ENCODE data around the gene PM20D1. TPM values are rescaled to one million over a fixed set of nuclear protein-coding genes. Genes with fewer than 3 reads are reported as not detected.
A peak's percentile ranks its signal among the peaks of the same experiment; 100 is the strongest.
"Not testable (repeated sequence)": the region's sequence is repeated elsewhere in the genome, so short reads cannot be mapped to it uniquely, and the experiment has no call there.

The PM20D1 gene
- total RNA-seq, 2 experiments from 2014 or later = 0.20 to 0.25 TPM

GRCh38 chr1:205858141-205858961, 8.4 kb upstream of the PM20D1 start:
- peaks cover 8% of the 10 kb centered on the region for H3K36me3 Mint-ChIP-seq
- H3K27ac Mint-ChIP-seq = peak overlapping the region; percentile 1
- peaks cover 1% of the 10 kb centered on the region for H3K4me1 Mint-ChIP-seq
- H3K9me3 Mint-ChIP-seq = peaks cover 10% of the 10 kb centered on the region
- H3K4me3 Mint-ChIP-seq = no peak overlapping the region
- no peaks in the 10 kb centered on the region for H3K27me3 Mint-ChIP-seq
- no peak for DNase-seq

GRCh38 chr1:205857501-205857900, 7.6 kb upstream of the PM20D1 start:
- Mint-ChIP-seq H3K9me3 (peaks cover 10% of the 10 kb centered on the region), H3K36me3 (peaks cover 11% of the 10 kb centered on the region)
- H3K27ac Mint-ChIP-seq, DNase-seq, H3K27me3 Mint-ChIP-seq, H3K4me3 Mint-ChIP-seq, H3K4me1 Mint-ChIP-seq: not testable (repeated sequence)

- Mint-ChIP-seq H3K4me1 (peaks cover 1% of the 10 kb centered on the region), H3K27me3 (no peaks in the 10 kb centered on the region), H3K27ac (no peak overlapping the region), H3K36me3 (peaks cover 11% of the 10 kb centered on the region), H3K4me3 (no peak overlapping the region), H3K9me3 (peaks cover 10% of the 10 kb centered on the region)
- no peak for DNase-seq
Measured at GRCh38 chr1:205856433-205856832, 6.5 kb upstream of the PM20D1 start.

- H3K4me3 Mint-ChIP-seq = no peak overlapping the region
- no peak for DNase-seq
- peaks cover 10% of the 10 kb centered on the region for H3K9me3 Mint-ChIP-seq
- no peaks in the 10 kb centered on the region for H3K27me3 Mint-ChIP-seq
- H3K27ac Mint-ChIP-seq = no peak overlapping the region
- peaks cover 10% of the 10 kb centered on the region for H3K36me3 Mint-ChIP-seq
- peaks cover 19% of the 10 kb centered on the region for H3K4me1 Mint-ChIP-seq
Measured at GRCh38 chr1:205852969-205853368, 3.0 kb upstream of the PM20D1 start.

- DNase-seq = no peak
- Mint-ChIP-seq H3K27ac (no peak overlapping the region), H3K4me1 (peaks cover 23% of the 10 kb centered on the region), H3K4me3 (no peak overlapping the region), H3K36me3 (peaks cover 10% of the 10 kb centered on the region), H3K9me3 (peaks cover 10% of the 10 kb centered on the region), H3K27me3 (no peaks in the 10 kb centered on the region)
Measured at GRCh38 chr1:205851993-205852392, 2.1 kb upstream of the PM20D1 start.

- no peak for DNase-seq
- H3K4me3 Mint-ChIP-seq = no peak overlapping the region
Measured at GRCh38 chr1:205843036-205843859, 6.7 kb downstream of the PM20D1 start.

GRCh38 chr1:205842229-205842628, 7.7 kb downstream of the PM20D1 start:
- DNase-seq = no peak
- H3K36me3 Mint-ChIP-seq = no peaks in the 10 kb centered on the region
- no peak overlapping the region for H3K27ac Mint-ChIP-seq
- H3K9me3 Mint-ChIP-seq = no peaks in the 10 kb centered on the region
- no peaks in the 10 kb centered on the region for H3K4me1 Mint-ChIP-seq
- H3K27me3 Mint-ChIP-seq = no peaks in the 10 kb centered on the region
- no peak overlapping the region for H3K4me3 Mint-ChIP-seq

More at GRCh38 chr1:205843036-205843859, 6.7 kb downstream of the PM20D1 start:
- H3K36me3 Mint-ChIP-seq = no peaks in the 10 kb centered on the region
- H3K9me3 Mint-ChIP-seq = no peaks in the 10 kb centered on the region
- peaks cover 6% of the 10 kb centered on the region for H3K4me1 Mint-ChIP-seq
- no peak overlapping the region for H3K27ac Mint-ChIP-seq
- no peaks in the 10 kb centered on the region for H3K27me3 Mint-ChIP-seq

- no peaks in the 10 kb centered on the region for H3K9me3 Mint-ChIP-seq
- H3K4me1 Mint-ChIP-seq = no peaks in the 10 kb centered on the region
- no peaks in the 10 kb centered on the region for H3K36me3 Mint-ChIP-seq
- no peak overlapping the region for H3K27ac Mint-ChIP-seq
- H3K27me3 Mint-ChIP-seq = no peaks in the 10 kb centered on the region
- H3K4me3 Mint-ChIP-seq = no peak overlapping the region
- no peak for DNase-seq
Measured at GRCh38 chr1:205840146-205840923, 9.6 kb downstream of the PM20D1 start.

GRCh38 chr1:205837382-205837970, 12.5 kb downstream of the PM20D1 start:
- Mint-ChIP-seq H3K4me3 (no peak overlapping the region), H3K27me3 (no peaks in the 10 kb centered on the region), H3K9me3 (no peaks in the 10 kb centered on the region), H3K36me3 (no peaks in the 10 kb centered on the region), H3K4me1 (no peaks in the 10 kb centered on the region), H3K27ac (no peak overlapping the region)
- no peak for DNase-seq

- H3K4me1 Mint-ChIP-seq = no peaks in the 10 kb centered on the region
- no peaks in the 10 kb centered on the region for H3K9me3 Mint-ChIP-seq
- no peak for DNase-seq
- no peak overlapping the region for H3K4me3 Mint-ChIP-seq
- no peaks in the 10 kb centered on the region for H3K27me3 Mint-ChIP-seq
- H3K36me3 Mint-ChIP-seq = no peaks in the 10 kb centered on the region
- no peak overlapping the region for H3K27ac Mint-ChIP-seq
Measured at GRCh38 chr1:205834751-205835150, 15.2 kb downstream of the PM20D1 start.

GRCh38 chr1:205832326-205832751, 17.6 kb downstream of the PM20D1 start:
- Mint-ChIP-seq H3K4me3 (no peak overlapping the region), H3K9me3 (no peaks in the 10 kb centered on the region), H3K36me3 (no peaks in the 10 kb centered on the region), H3K4me1 (no peaks in the 10 kb centered on the region), H3K27me3 (no peaks in the 10 kb centered on the region), H3K27ac (no peak overlapping the region)
- no peak for DNase-seq

GRCh38 chr1:205827623-205828022, 22.3 kb downstream of the PM20D1 start:
- H3K4me3 Mint-ChIP-seq = no peak overlapping the region
- H3K36me3 Mint-ChIP-seq = peaks cover 6% of the 10 kb centered on the region
- no peaks in the 10 kb centered on the region for H3K27me3 Mint-ChIP-seq
- H3K27ac Mint-ChIP-seq = no peak overlapping the region
- H3K4me1 Mint-ChIP-seq = peaks cover 11% of the 10 kb centered on the region
- DNase-seq = no peak
- peaks cover 2% of the 10 kb centered on the region for H3K9me3 Mint-ChIP-seq

- Mint-ChIP-seq H3K27ac (no peak overlapping the region), H3K27me3 (no peaks in the 10 kb centered on the region), H3K4me3 (no peak overlapping the region), H3K36me3 (peaks cover 6% of the 10 kb centered on the region), H3K4me1 (peaks cover 11% of the 10 kb centered on the region), H3K9me3 (peaks cover 2% of the 10 kb centered on the region)
- DNase-seq = no peak
Measured at GRCh38 chr1:205826995-205827394, 22.9 kb downstream of the PM20D1 start.

- no peak for DNase-seq
- Mint-ChIP-seq H3K36me3 (peaks cover 6% of the 10 kb centered on the region), H3K27ac (no peak overlapping the region)
Measured at GRCh38 chr1:205826016-205826806, 23.7 kb downstream of the PM20D1 start.

More at GRCh38 chr1:205826016-205826806, 23.7 kb downstream of the PM20D1 start:
- Mint-ChIP-seq H3K4me1 (peaks cover 11% of the 10 kb centered on the region), H3K4me3 (no peak overlapping the region), H3K9me3 (peaks cover 2% of the 10 kb centered on the region), H3K27me3 (no peaks in the 10 kb centered on the region)

Measured in activated naive CD8-positive, alpha-beta T cell treated with anti-CD3 and anti-CD28 coated beads for 36 hours (primary cell).